ENCODE results near the gene LAS1L.

Gene LAS1L

DNA sequence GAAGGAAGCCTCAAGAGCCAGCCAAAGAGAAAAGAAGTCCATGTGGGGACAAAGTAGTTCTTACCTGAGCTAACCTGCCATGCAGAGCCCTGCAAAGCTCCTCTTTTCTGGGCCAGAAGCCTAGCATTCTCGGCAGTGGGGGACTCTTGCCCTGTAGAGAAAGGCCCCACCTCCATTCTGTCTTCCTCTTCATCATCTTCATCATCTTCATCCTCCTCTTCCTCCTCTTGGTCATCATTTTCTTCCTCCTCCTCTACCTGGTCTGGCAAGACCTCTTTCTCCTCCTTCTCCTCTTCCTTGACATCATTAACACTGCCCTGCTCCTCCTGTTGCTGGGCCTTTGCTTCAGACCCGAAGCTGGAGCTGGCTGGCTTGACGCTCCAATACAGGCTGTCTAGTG lies 16.7 kb downstream of the LAS1L start:
- Histone ChIP-seq H3K27ac (ENCODE audit: poor library complexity, severe bottlenecking) (no peak overlapping the region), H3K9me3 (ENCODE audit: severe bottlenecking) (no peaks in the 10 kb centered on the region), H3K36me3 (ENCODE audit: low read depth) (peaks cover 22% of the 10 kb centered on the region), H3K4me3 (ENCODE audit: severe bottlenecking) (no peak overlapping the region), H3K27me3 (ENCODE audit: insufficient read depth, poor library complexity, severe bottlenecking) (no peaks in the 10 kb centered on the region), H3K4me1 (ENCODE audit: insufficient read depth, poor library complexity, severe bottlenecking) (no peaks in the 10 kb centered on the region)
- no peak for TF ChIP-seq CTCF (IDR thresholded peaks at IDR 0.05; ENCODE audit: poor library complexity, severe bottlenecking)
- ATAC-seq (ENCODE audit: low read depth), result no peak
- no peak for DNase-seq (ENCODE audit: low spot score)

DNA sequence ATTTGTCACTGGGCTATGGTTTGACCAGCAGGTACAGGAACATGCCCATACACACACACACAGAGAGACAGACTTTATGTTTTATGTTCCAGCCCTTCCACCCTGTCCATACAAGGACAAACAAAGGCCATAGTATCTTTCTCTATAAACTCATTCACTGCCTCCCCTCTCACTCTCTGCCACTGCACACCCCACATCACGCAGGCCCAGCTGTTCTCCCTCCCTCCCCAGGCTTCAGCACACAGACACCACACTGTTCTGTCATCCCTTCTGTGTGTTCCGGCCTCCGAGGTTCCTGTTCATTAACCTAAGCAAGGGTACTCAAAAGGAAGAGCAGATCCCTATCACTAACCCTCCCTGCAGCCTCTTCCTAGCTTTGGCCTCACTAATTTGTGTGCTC lies 17.8 kb downstream of the LAS1L start:
- ATAC-seq (ENCODE audit: low read depth), result no peak

DNA sequence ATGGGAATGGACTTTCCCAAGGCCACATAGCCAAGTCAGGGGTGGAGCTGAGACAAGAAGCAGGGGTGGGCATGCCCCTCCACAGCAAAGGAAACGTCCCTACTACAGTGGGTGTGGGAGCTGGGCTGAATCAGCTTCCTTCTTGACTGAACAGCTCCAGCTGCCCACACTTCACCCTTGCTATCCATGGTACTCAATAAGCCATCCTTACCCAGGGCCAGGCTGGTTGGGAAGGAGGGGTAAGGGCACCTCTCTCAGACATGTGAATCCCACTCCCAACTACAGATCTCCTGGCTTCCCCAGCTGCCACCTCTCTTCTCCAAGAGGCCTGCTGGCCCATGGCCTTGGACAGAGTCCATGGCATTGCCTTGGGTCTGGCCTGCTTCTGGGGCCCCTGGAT lies 21.0 kb downstream of the LAS1L start:
- Histone ChIP-seq H3K4me1 (ENCODE audit: insufficient read depth, poor library complexity, severe bottlenecking) (no peaks in the 10 kb centered on the region), H3K4me3 (ENCODE audit: severe bottlenecking) (no peak overlapping the region), H3K36me3 (ENCODE audit: low read depth) (peaks cover 11% of the 10 kb centered on the region; the same call in 1 of the 2 replicates), H3K27ac (ENCODE audit: poor library complexity, severe bottlenecking) (no peak overlapping the region), H3K9me3 (ENCODE audit: severe bottlenecking) (no peaks in the 10 kb centered on the region), H3K27me3 (ENCODE audit: insufficient read depth, poor library complexity, severe bottlenecking) (no peaks in the 10 kb centered on the region)
- DNase-seq (ENCODE audit: low spot score) (no peak), ATAC-seq (ENCODE audit: low read depth) (no peak)
- TF ChIP-seq CTCF (IDR thresholded peaks at IDR 0.05; ENCODE audit: poor library complexity, severe bottlenecking), result no peak

More for the DNA sequence above, 17.8 kb downstream of the LAS1L start:
- Histone ChIP-seq H3K4me3 (ENCODE audit: severe bottlenecking) (no peak overlapping the region), H3K36me3 (ENCODE audit: low read depth) (peaks cover 16% of the 10 kb centered on the region; the same call in 1 of the 2 replicates), H3K27me3 (ENCODE audit: insufficient read depth, poor library complexity, severe bottlenecking) (no peaks in the 10 kb centered on the region), H3K9me3 (ENCODE audit: severe bottlenecking) (no peaks in the 10 kb centered on the region), H3K4me1 (ENCODE audit: insufficient read depth, poor library complexity, severe bottlenecking) (no peaks in the 10 kb centered on the region), H3K27ac (ENCODE audit: poor library complexity, severe bottlenecking) (no peak overlapping the region)
- TF ChIP-seq CTCF (IDR thresholded peaks at IDR 0.05; ENCODE audit: poor library complexity, severe bottlenecking), result no peak
- DNase-seq (ENCODE audit: low spot score), result no peak

DNA sequence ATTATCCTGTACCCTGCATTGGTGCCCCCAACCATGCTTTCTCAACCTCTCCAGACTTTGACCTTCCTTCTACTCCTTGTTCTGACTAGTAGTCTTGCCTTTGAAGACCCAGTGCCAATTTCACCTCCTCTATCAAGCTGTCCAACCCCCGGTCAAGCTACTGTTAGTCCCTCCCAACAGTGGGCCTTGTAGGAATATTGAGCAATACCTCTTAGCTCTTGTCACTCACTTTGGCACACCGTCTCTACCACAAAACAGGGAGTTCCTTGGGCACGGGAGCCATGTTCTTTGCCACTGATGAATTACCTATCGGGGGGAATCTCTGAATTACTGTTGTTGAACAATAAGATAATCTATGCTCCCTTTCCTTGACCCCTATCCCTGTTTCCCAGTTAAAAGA lies 25.2 kb downstream of the LAS1L start:
- Histone ChIP-seq H3K4me3 (ENCODE audit: severe bottlenecking) (no peak overlapping the region), H3K27ac (ENCODE audit: poor library complexity, severe bottlenecking) (no peak overlapping the region), H3K36me3 (ENCODE audit: low read depth) (no peaks in the 10 kb centered on the region), H3K9me3 (ENCODE audit: severe bottlenecking) (no peaks in the 10 kb centered on the region), H3K27me3 (ENCODE audit: insufficient read depth, poor library complexity, severe bottlenecking) (no peaks in the 10 kb centered on the region), H3K4me1 (ENCODE audit: insufficient read depth, poor library complexity, severe bottlenecking) (no peaks in the 10 kb centered on the region)
- TF ChIP-seq CTCF (IDR thresholded peaks at IDR 0.05; ENCODE audit: poor library complexity, severe bottlenecking), result no peak
- ATAC-seq (ENCODE audit: low read depth), result no peak
- no peak for DNase-seq (ENCODE audit: low spot score)

DNA sequence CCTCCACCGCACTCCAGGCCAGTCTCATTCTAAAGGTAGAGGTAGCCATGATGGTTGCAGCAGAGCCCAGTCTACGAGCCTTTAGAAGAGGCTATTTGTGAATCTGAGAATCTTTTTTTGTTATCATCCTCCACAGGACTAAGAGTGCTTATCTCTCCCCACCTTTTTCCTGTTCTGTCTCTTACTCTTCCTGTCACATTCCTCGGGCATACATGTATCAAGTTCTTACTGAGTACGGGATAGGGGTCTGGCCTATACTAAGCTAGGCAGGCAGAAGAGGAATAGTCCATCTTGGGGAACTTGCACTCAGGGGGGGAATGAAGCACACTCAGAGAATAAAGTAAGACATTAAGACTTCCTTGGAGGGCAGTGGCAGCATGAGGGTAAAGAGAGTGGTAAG lies 25.7 kb downstream of the LAS1L start:
- Histone ChIP-seq H3K27me3 (ENCODE audit: insufficient read depth, poor library complexity, severe bottlenecking) (no peaks in the 10 kb centered on the region), H3K4me3 (ENCODE audit: severe bottlenecking) (no peak overlapping the region), H3K36me3 (ENCODE audit: low read depth) (no peaks in the 10 kb centered on the region), H3K27ac (ENCODE audit: poor library complexity, severe bottlenecking) (no peak overlapping the region), H3K4me1 (ENCODE audit: insufficient read depth, poor library complexity, severe bottlenecking) (no peaks in the 10 kb centered on the region), H3K9me3 (ENCODE audit: severe bottlenecking) (no peaks in the 10 kb centered on the region)
- TF ChIP-seq CTCF (IDR thresholded peaks at IDR 0.05; ENCODE audit: poor library complexity, severe bottlenecking), result no peak
- DNase-seq (ENCODE audit: low spot score), result no peak
- no peak for ATAC-seq (ENCODE audit: low read depth)
